ENCODE measurements around the gene USP48.

Gene USP48

GRCh38 chr1:21629971-21630370, 153.0 kb downstream of the USP48 start:
- ChIA-PET CTCF (interaction anchor here (0.6 kb wide), 1 partner anchor 424 kb away, joined by 3 read pairs; no protein-coding TSS in a partner anchor), POLR2A (ENCODE audit: low non-redundant PET) (no interaction called here)
- DNase-seq (ENCODE audit: low spot score), result no peak
- no peak overlapping the region for H3K27ac ChIP-seq
- no peak for TF ChIP-seq CTCF (conservative IDR thresholded peaks at IDR 0.05; ENCODE audit: low read depth)

- TF ChIP-seq CTCF (conservative IDR thresholded peaks at IDR 0.05; ENCODE audit: low read depth), result no peak
- ChIA-PET CTCF (interaction anchor here (0.7 kb wide), 1 partner anchor 268 kb away, joined by 4 read pairs; no protein-coding TSS in a partner anchor), POLR2A (ENCODE audit: low non-redundant PET) (no interaction called here)
- H3K27ac ChIP-seq, result no peak overlapping the region
- no peak for DNase-seq (ENCODE audit: low spot score)
These were observed 154.1 kb downstream of the USP48 start for GRCh38 chr1:21628798-21629393.
